Stimulated activated CD4-positive, alpha-beta T cell treated with anti-CD3 and anti-CD28 coated beads, Interleukin-4, amount 100 ng/mL, for 4 hours (primary cell): ENCODE results near the gene NKX1-2.

Experiments
- DNase-seq, 2 experiments: peaks; one replicate each; pipeline ENCODE4 v3.0.0-alpha.2; 2020

NKX1-2 gene

GRCh38 chr10:124414076-124414475, 35.8 kb downstream of the NKX1-2 start:
- DNase-seq = no peak

GRCh38 chr10:124409696-124410095, 40.1 kb downstream of the NKX1-2 start:
- DNase-seq = no peak

- no peak for DNase-seq
Observed at GRCh38 chr10:124408357-124408756, 41.5 kb downstream of the NKX1-2 start.

GRCh38 chr10:124407456-124407855, 42.4 kb downstream of the NKX1-2 start:
- no peak for DNase-seq

GRCh38 chr10:124403548-124403947, 46.3 kb downstream of the NKX1-2 start:
- no peak for DNase-seq

- no peak for DNase-seq
Observed at GRCh38 chr10:124402273-124402672, 47.6 kb downstream of the NKX1-2 start.

- DNase-seq = no peak
Observed at GRCh38 chr10:124401633-124402032, 48.2 kb downstream of the NKX1-2 start.
